H9 (cell line): ENCODE measurements around the gene CASTOR1. TPM values are rescaled to one million over a fixed set of nuclear protein-coding genes. Genes with fewer than 3 reads are reported as not detected.

ENCODE experiments used
- DNase-seq: peaks from one replicate; pipeline ENCODE4 v3.0.0-alpha.2; 2017
- H2AFZ ChIP-seq: one replicate; pipeline ENCODE4 v1.6.1; 2013; ENCODE audit warnings: mild to moderate bottlenecking, low read length, control low read depth, moderate library complexity
- H2AK5ac ChIP-seq: 2 replicates; pipeline ENCODE4 v1.6.1; 2013; ENCODE audit warnings: low read length, control low read depth, mixed read lengths; ENCODE audit not compliant: insufficient read length
- H2BK120ac ChIP-seq: one replicate; pipeline ENCODE4 v1.6.1; 2013; ENCODE audit warnings: low read depth, mild to moderate bottlenecking, low read length, control low read depth, inconsistent platforms; ENCODE audit not compliant: poor library complexity, severe bottlenecking
- H2BK12ac ChIP-seq: 2 replicates; pipeline ENCODE4 v1.6.1; 2013; ENCODE audit warnings: low read length, control low read depth, mixed read lengths, low read depth; ENCODE audit not compliant: insufficient read length
- H2BK15ac ChIP-seq: 2 replicates; pipeline ENCODE4 v1.6.1; 2013; ENCODE audit warnings: low read depth, low read length, control low read depth
- H2BK20ac ChIP-seq: one replicate; pipeline ENCODE4 v1.6.1; 2013; ENCODE audit warnings: low read depth, mild to moderate bottlenecking, low read length, control low read depth, inconsistent platforms; ENCODE audit not compliant: poor library complexity, severe bottlenecking
- H2BK5ac ChIP-seq: 2 replicates; pipeline ENCODE4 v1.6.1; 2013; ENCODE audit warnings: low read length, control low read depth, mixed read lengths; ENCODE audit not compliant: insufficient read length
- H3K14ac ChIP-seq: 2 replicates; pipeline ENCODE4 v1.6.1; 2013; ENCODE audit warnings: low read length, control low read depth; ENCODE audit not compliant: insufficient read depth
- H3K18ac ChIP-seq: 2 replicates; pipeline ENCODE4 v1.6.1; 2013; ENCODE audit warnings: low read depth, mild to moderate bottlenecking, mixed read lengths, low read length, control low read depth; ENCODE audit not compliant: insufficient read length
- H3K23ac ChIP-seq: 2 replicates; pipeline ENCODE4 v1.6.1; 2013; ENCODE audit warnings: low read length, control low read depth, mixed read lengths, low read depth; ENCODE audit not compliant: insufficient read length
- H3K23me2 ChIP-seq: 2 replicates; pipeline ENCODE4 v1.6.1; 2013; ENCODE audit warnings: low read depth, mild to moderate bottlenecking, mixed read lengths, low read length, control low read depth; ENCODE audit not compliant: insufficient read length, poor library complexity, severe bottlenecking
- H3K27ac ChIP-seq: 2 replicates; pipeline ENCODE4 v1.5.1; 2013; ENCODE audit warnings: low read length, control low read depth, mixed read lengths, low read depth; ENCODE audit not compliant: insufficient read length
- H3K27me3 ChIP-seq: 2 replicates; pipeline ENCODE4 v1.6.1; 2013; ENCODE audit warnings: low read length, control low read depth, inconsistent platforms; ENCODE audit not compliant: insufficient read depth
- H3K4ac ChIP-seq: 2 replicates; pipeline ENCODE4 v1.6.1; 2013; ENCODE audit warnings: low read depth, mild to moderate bottlenecking, control low read depth, inconsistent platforms, low read length, moderate library complexity
- H3K4me1 ChIP-seq: 2 replicates; pipeline ENCODE4 v1.6.1; 2013; ENCODE audit warnings: low read length, control low read depth, inconsistent platforms; ENCODE audit not compliant: insufficient read depth
- H3K4me2 ChIP-seq: 2 replicates; pipeline ENCODE4 v1.6.1; 2013; ENCODE audit warnings: low read length, control low read depth, mixed read lengths; ENCODE audit not compliant: insufficient read length, insufficient read depth
- H3K56ac ChIP-seq: 2 replicates; pipeline ENCODE4 v1.6.1; 2013; ENCODE audit warnings: low read depth, mild to moderate bottlenecking, mixed read lengths, low read length, control low read depth; ENCODE audit not compliant: insufficient read length
- H3K79me1 ChIP-seq: 2 replicates; pipeline ENCODE4 v1.6.1; 2013; ENCODE audit warnings: low read depth, mild to moderate bottlenecking, moderate library complexity, low read length, control low read depth, inconsistent platforms; ENCODE audit not compliant: insufficient read depth, poor library complexity, severe bottlenecking
- H3K79me2 ChIP-seq: 2 replicates; pipeline ENCODE4 v1.6.1; 2013; ENCODE audit warnings: low read length, control low read depth, inconsistent platforms; ENCODE audit not compliant: insufficient read depth
- H3K9ac ChIP-seq: 2 replicates; pipeline ENCODE4 v1.6.1; 2013; ENCODE audit warnings: low read length, control low read depth, mixed read lengths; ENCODE audit not compliant: insufficient read length; ENCODE audit errors: extremely low read depth
- H3K9me3 ChIP-seq: one replicate; pipeline ENCODE4 v1.6.1; 2013; ENCODE audit warnings: low read depth, low read length, inconsistent platforms; ENCODE audit not compliant: control insufficient read depth
- H3T11ph ChIP-seq: one replicate; pipeline ENCODE4 v1.6.1; 2013; ENCODE audit warnings: mild to moderate bottlenecking, low read length, control low read depth, inconsistent platforms
- H4K20me1 ChIP-seq: one replicate; pipeline ENCODE4 v1.6.1; 2013; ENCODE audit not compliant: control insufficient read depth, insufficient read length, insufficient read depth
- H4K5ac ChIP-seq: 2 replicates; pipeline ENCODE4 v1.6.1; 2013; ENCODE audit warnings: low read depth, mild to moderate bottlenecking, mixed read lengths, low read length, control low read depth; ENCODE audit not compliant: insufficient read length
- H4K8ac ChIP-seq: replicated peaks from 2 replicates; pipeline ENCODE4 v1.6.1; 2013; ENCODE audit warnings: low read length, control low read depth, mixed read lengths, low read depth; ENCODE audit not compliant: insufficient read length
- H4K91ac ChIP-seq: 2 replicates; pipeline ENCODE4 v1.6.1; 2013; ENCODE audit warnings: low read depth, mild to moderate bottlenecking, moderate library complexity, mixed read lengths, low read length, control low read depth; ENCODE audit not compliant: insufficient read length
- H3K27ac Mint-ChIP-seq, 3 experiments: 2 replicates in 2 of 3; 3 replicates in 1 of 3; pipeline ENCODE4 v1.8.0; 2020 to 2021; ENCODE audit warnings: mixed read lengths in 3 of 3, mild to moderate bottlenecking in 1 of 3, moderate library complexity in 1 of 3
- H3K27me3 Mint-ChIP-seq: 2 replicates; pipeline ENCODE4 v1.8.0; 2021; ENCODE audit warnings: low read depth, mild to moderate bottlenecking, moderate library complexity, mixed read lengths
- H3K36me3 Mint-ChIP-seq, 3 experiments: 2 replicates in 2 of 3; 3 replicates in 1 of 3; pipeline ENCODE4 v1.8.0; 2020 to 2021; ENCODE audit warnings: low read depth in 3 of 3, mixed read lengths in 3 of 3; ENCODE audit not compliant: insufficient read depth in 1 of 3
- H3K4me1 Mint-ChIP-seq, 2 experiments: 2 replicates each; pipeline ENCODE4 v1.8.0; 2020; ENCODE audit warnings: mixed read lengths in 2 of 2
- H3K4me3 Mint-ChIP-seq, 2 experiments: 2 replicates in 1 of 2; 3 replicates in 1 of 2; pipeline ENCODE4 v1.8.0; 2020 to 2021; ENCODE audit warnings: mild to moderate bottlenecking in 2 of 2, mixed read lengths in 2 of 2, moderate library complexity in 1 of 2
- H3K9me3 Mint-ChIP-seq, 2 experiments: 2 replicates in 1 of 2; 3 replicates in 1 of 2; pipeline ENCODE4 v1.8.0; 2020; ENCODE audit warnings: mild to moderate bottlenecking in 2 of 2, mixed read lengths in 2 of 2, moderate library complexity in 1 of 2
- CTCF ChIP-seq: fragments of 200-600 bp; sonication (generic); conservative IDR thresholded peaks from 3 replicates; pipeline ENCODE4 v1.8.0; 2021; ENCODE audit warnings: antibody characterized with exemption, mild to moderate bottlenecking
- WGBS: extraction: QIAGEN DNeasy Blood & Tissue Kit; methylation state at CpG from one replicate; pipeline ENCODE4 v1.1.7; 2013; ENCODE audit warnings: missing lambda C conversion rate, low lambda C conversion rate, mixed read lengths; ENCODE audit not compliant: insufficient read length; ENCODE audit errors: extremely low coverage; 5-methylcytosine and 5-hydroxymethylcytosine counted together
- total RNA-seq: library from RNA; stranded (reverse); gene quantifications from 2 replicates; pipeline ENCODE4 v1.2.1, GENCODE V29; 2021

The CASTOR1 gene
- total RNA-seq, 1 experiment from 2014 or later, result 8.8 TPM

- H3K56ac ChIP-seq, result no peak overlapping the region
- no peak overlapping the region for H2BK20ac ChIP-seq
- H3K27me3 ChIP-seq, result no peaks in the 10 kb centered on the region
- no peak for DNase-seq
- no peak overlapping the region for H3K14ac ChIP-seq
- H3K79me1 ChIP-seq, result no peaks in the 10 kb centered on the region
- WGBS, result no CpG with 5 or more reads among the region's 4 CpGs
- no peaks in the 10 kb centered on the region for H3K4me1 ChIP-seq
- no peak overlapping the region for H3K9ac ChIP-seq
- no peak overlapping the region for H2BK15ac ChIP-seq
- no peak overlapping the region for H4K8ac ChIP-seq
- H3K23ac ChIP-seq, result no peak overlapping the region
- H3K4me1 Mint-ChIP-seq, result peaks cover 5 to 9% of the 10 kb centered on the region in 2 experiments
- H3K9me3 Mint-ChIP-seq, result no peaks in the 10 kb centered on the region
- H2AFZ ChIP-seq, result no peak overlapping the region
- no peak overlapping the region for H4K5ac ChIP-seq
- H3K79me2 ChIP-seq, result no peaks in the 10 kb centered on the region
- H3K27me3 Mint-ChIP-seq, result no peaks in the 10 kb centered on the region; the same call in 1 of the 2 replicates
- H3K18ac ChIP-seq, result no peak overlapping the region
- no peaks in the 10 kb centered on the region for H3K23me2 ChIP-seq
- H3K9me3 ChIP-seq, result no peaks in the 10 kb centered on the region
- no peak overlapping the region for H2BK12ac ChIP-seq
- H3K4ac ChIP-seq, result no peak overlapping the region
- no peaks in the 10 kb centered on the region; a peak in 1 of 7 replicates for H3K36me3 Mint-ChIP-seq
- peak overlapping the region in 1 of 3 experiments; percentile 11; a peak in 2 of 7 replicates for H3K27ac Mint-ChIP-seq
- no peak overlapping the region for H3K4me2 ChIP-seq
- H3K27ac ChIP-seq, result no peak overlapping the region
- no peak overlapping the region for H2BK120ac ChIP-seq
- TF ChIP-seq CTCF, result no peak
- H4K20me1 ChIP-seq, result no peaks in the 10 kb centered on the region
- no peak overlapping the region for H3K4me3 Mint-ChIP-seq
- H2BK5ac ChIP-seq, result no peak overlapping the region
- no peak overlapping the region for H2AK5ac ChIP-seq
- no peak overlapping the region for H4K91ac ChIP-seq
- H3T11ph ChIP-seq, result no peak overlapping the region
Observed at GRCh38 chr22:30305519-30305905, 16.2 kb upstream of the CASTOR1 start.
